Neuronal stem cell (in vitro differentiated cells): ENCODE data around the gene SNX11.
"Not testable (repeated sequence)": the region's sequence is repeated elsewhere in the genome, so short reads cannot be mapped to it uniquely, and the experiment has no call there.

Experiments
- DNase-seq: peaks from one replicate; pipeline ENCODE4 v3.0.0-alpha.2; 2013; ENCODE audit warnings: low spot score
- H2AFZ ChIP-seq: one replicate; pipeline ENCODE4 v1.6.1; 2013; ENCODE audit warnings: mild to moderate bottlenecking, low read length, inconsistent platforms
- H2AK5ac ChIP-seq: 2 replicates; pipeline ENCODE4 v1.6.1; 2013; ENCODE audit warnings: low read depth, mild to moderate bottlenecking, inconsistent platforms, low read length, moderate library complexity, mixed read lengths
- H2BK120ac ChIP-seq: 2 replicates; pipeline ENCODE4 v1.6.1; 2013; ENCODE audit warnings: low read depth, mild to moderate bottlenecking, inconsistent platforms, low read length, moderate library complexity, mixed read lengths
- H2BK12ac ChIP-seq: one replicate; pipeline ENCODE4 v1.6.1; 2013; ENCODE audit warnings: low read length, inconsistent platforms
- H2BK15ac ChIP-seq: 2 replicates; pipeline ENCODE4 v1.6.1; 2013; ENCODE audit warnings: mild to moderate bottlenecking, low read length, inconsistent platforms, mixed read lengths
- H2BK5ac ChIP-seq: one replicate; pipeline ENCODE4 v1.6.1; 2013; ENCODE audit warnings: inconsistent platforms, mild to moderate bottlenecking, low read length, moderate library complexity
- H3K14ac ChIP-seq: one replicate; pipeline ENCODE4 v1.6.1; 2013; ENCODE audit warnings: low read length, inconsistent platforms
- H3K18ac ChIP-seq: 2 replicates; pipeline ENCODE4 v1.6.1; 2013; ENCODE audit warnings: low read length, inconsistent platforms
- H3K23ac ChIP-seq: 2 replicates; pipeline ENCODE4 v1.6.1; 2013; ENCODE audit warnings: low read depth, mild to moderate bottlenecking, mixed read lengths, low read length, inconsistent platforms; ENCODE audit not compliant: poor library complexity
- H3K27ac ChIP-seq: replicated peaks from 3 replicates; pipeline ENCODE4 v1.5.1; 2013; ENCODE audit warnings: low read length, inconsistent platforms
- H3K27me3 ChIP-seq, 3 experiments: 2 replicates each; pipeline ENCODE4 v1.6.1; 2013; ENCODE audit warnings: low read length in 3 of 3, mild to moderate bottlenecking in 2 of 3, inconsistent platforms in 1 of 3, low read depth in 1 of 3, mixed read lengths in 1 of 3, moderate library complexity in 1 of 3; ENCODE audit not compliant: control insufficient read depth in 3 of 3, insufficient read depth in 3 of 3
- H3K36me3 ChIP-seq, 2 donors: replicated peaks in 1 of 2; 2 replicates each; pipeline ENCODE4 v1.6.1; 2013; ENCODE audit warnings: low read length in 2 of 2; ENCODE audit not compliant: control insufficient read depth in 2 of 2, insufficient read depth in 2 of 2
- H3K4ac ChIP-seq: 2 replicates; pipeline ENCODE4 v1.6.1; 2013; ENCODE audit warnings: inconsistent platforms, mild to moderate bottlenecking, low read length, moderate library complexity
- H3K4me1 ChIP-seq, 2 donors: 1 replicate in 1 of 2; 2 replicates in 1 of 2; pipeline ENCODE4 v1.6.1; 2013; ENCODE audit warnings: low read length in 2 of 2, low read depth in 1 of 2; ENCODE audit not compliant: control insufficient read depth in 2 of 2, insufficient read depth in 1 of 2
- H3K4me2 ChIP-seq: one replicate; pipeline ENCODE4 v1.6.1; 2013; ENCODE audit warnings: mild to moderate bottlenecking, low read length, inconsistent platforms; ENCODE audit not compliant: insufficient read depth, poor library complexity, severe bottlenecking
- H3K4me3 ChIP-seq, 2 donors: 2 replicates each; pipeline ENCODE4 v1.5.1; 2013; ENCODE audit warnings: low read length in 2 of 2, mild to moderate bottlenecking in 2 of 2, inconsistent platforms in 1 of 2, moderate library complexity in 1 of 2
- H3K79me1 ChIP-seq: one replicate; pipeline ENCODE4 v1.6.1; 2013; ENCODE audit warnings: low read depth, mild to moderate bottlenecking, inconsistent platforms, low read length, moderate library complexity
- H3K9ac ChIP-seq: one replicate; pipeline ENCODE4 v1.6.1; 2013; ENCODE audit warnings: mild to moderate bottlenecking, low read depth, low read length, inconsistent platforms; ENCODE audit not compliant: poor library complexity
- H3K9me3 ChIP-seq, 2 donors: replicated peaks in 1 of 2; 2 replicates each; pipeline versions ENCODE3 to v1.6.1; 2013; ENCODE audit warnings: low read length in 2 of 2, mild to moderate bottlenecking in 2 of 2, inconsistent platforms in 1 of 2, low read depth in 1 of 2, mixed read lengths in 1 of 2, moderate library complexity in 1 of 2; ENCODE audit not compliant: control insufficient read depth in 2 of 2, insufficient read depth in 1 of 2
- H4K8ac ChIP-seq: one replicate; pipeline ENCODE4 v1.6.1; 2013; ENCODE audit warnings: low read depth, mild to moderate bottlenecking, inconsistent platforms, low read length, moderate library complexity
- H4K91ac ChIP-seq: one replicate; pipeline ENCODE4 v1.6.1; 2013; ENCODE audit warnings: low read length, low read depth, mild to moderate bottlenecking, inconsistent platforms; ENCODE audit not compliant: poor library complexity
- WGBS, 2 donors: extraction: QIAGEN DNeasy Blood & Tissue Kit; methylation state at CpG; one replicate each; pipeline ENCODE4 v1.1.7; 2013; ENCODE audit warnings: missing lambda C conversion rate in 2 of 2, mixed read lengths in 1 of 2; ENCODE audit not compliant: insufficient read length in 2 of 2, insufficient replicate concordance in 1 of 2; ENCODE audit errors: extremely low coverage in 2 of 2; 5-methylcytosine and 5-hydroxymethylcytosine counted together

SNX11 gene

DNA sequence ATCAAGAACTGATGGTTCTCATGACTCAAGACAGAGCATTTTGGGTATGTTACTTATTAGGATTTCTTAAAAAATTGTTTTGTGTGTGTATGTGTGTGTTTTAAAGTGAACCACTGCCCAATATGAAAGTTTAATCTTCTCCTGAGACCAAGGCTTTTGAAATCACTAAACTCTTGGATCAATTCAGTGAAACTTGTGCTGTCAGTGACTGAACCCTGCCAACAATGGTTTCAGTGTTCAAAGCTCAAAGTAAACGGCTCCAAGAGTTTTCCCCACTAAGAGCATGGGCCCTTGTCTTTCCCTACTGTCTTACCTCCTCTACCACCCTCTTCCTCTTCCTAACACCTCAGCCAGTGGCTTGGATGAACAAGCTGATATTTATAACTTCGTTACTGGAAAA lies 37.4 kb upstream of the SNX11 start:
- Histone ChIP-seq H3K27me3 (no peaks in the 10 kb centered on the region), H2AK5ac (no peak overlapping the region), H2AFZ (no peak overlapping the region), H3K4me1 (no peaks in the 10 kb centered on the region), H3K18ac (no peak overlapping the region), H2BK120ac (no peak overlapping the region), H4K91ac (no peak overlapping the region), H3K27ac (no peak overlapping the region), H2BK12ac (no peak overlapping the region), H3K9ac (no peak overlapping the region), H3K79me1 (peaks cover 1% of the 10 kb centered on the region), H3K9me3 (no peaks in the 10 kb centered on the region), H3K14ac (no peak overlapping the region), H3K4me2 (no peak overlapping the region), H3K4me3 (no peak overlapping the region), H2BK5ac (no peak overlapping the region), H3K23ac (no peak overlapping the region), H3K36me3 (peaks cover 35 to 90% of the 10 kb centered on the region in 2 donors), H4K8ac (no peak overlapping the region), H2BK15ac (no peak overlapping the region), H3K4ac (no peak overlapping the region)
- WGBS, 2 donors = no CpG with 5 or more reads among the region's 2 CpGs
- DNase-seq = no peak

DNA sequence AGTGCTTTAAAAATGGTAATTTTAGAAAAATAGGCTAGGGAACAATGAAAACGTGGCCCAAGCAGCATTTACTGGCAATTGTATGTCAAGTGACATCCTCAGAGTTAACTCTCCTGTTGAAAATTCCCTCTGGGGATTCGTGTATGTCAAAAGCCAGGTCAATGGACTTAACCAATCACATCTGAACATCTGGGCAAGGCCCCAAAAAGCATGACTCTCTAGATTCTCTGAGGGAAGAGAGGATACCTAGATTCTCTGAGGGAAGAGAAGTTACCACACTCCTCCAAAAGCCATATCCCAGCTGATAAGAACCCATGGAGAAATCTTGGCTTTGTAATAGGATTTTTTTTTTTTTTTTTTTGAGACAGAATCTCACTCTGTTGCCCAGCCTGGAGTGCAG lies 35.9 kb upstream of the SNX11 start:
- Histone ChIP-seq H3K4me1 (no peaks in the 10 kb centered on the region), H3K36me3 (peaks cover 40 to 92% of the 10 kb centered on the region in 2 donors), H2BK120ac (no peak overlapping the region), H2BK12ac (no peak overlapping the region), H3K27ac (no peak overlapping the region), H4K91ac (no peak overlapping the region), H3K18ac (no peak overlapping the region), H3K9ac (no peak overlapping the region), H2AK5ac (no peak overlapping the region), H2BK5ac (no peak overlapping the region), H2BK15ac (no peak overlapping the region), H3K4me2 (no peak overlapping the region), H3K23ac (no peak overlapping the region), H3K4ac (no peak overlapping the region), H3K9me3 (no peaks in the 10 kb centered on the region), H3K79me1 (peaks cover 1% of the 10 kb centered on the region), H2AFZ (no peak overlapping the region), H3K14ac (no peak overlapping the region), H4K8ac (no peak overlapping the region), H3K27me3 (no peaks in the 10 kb centered on the region), H3K4me3 (no peak overlapping the region)
- no peak for DNase-seq
- no CpG with 5 or more reads among the region's 2 CpGs for WGBS, 2 donors

DNA sequence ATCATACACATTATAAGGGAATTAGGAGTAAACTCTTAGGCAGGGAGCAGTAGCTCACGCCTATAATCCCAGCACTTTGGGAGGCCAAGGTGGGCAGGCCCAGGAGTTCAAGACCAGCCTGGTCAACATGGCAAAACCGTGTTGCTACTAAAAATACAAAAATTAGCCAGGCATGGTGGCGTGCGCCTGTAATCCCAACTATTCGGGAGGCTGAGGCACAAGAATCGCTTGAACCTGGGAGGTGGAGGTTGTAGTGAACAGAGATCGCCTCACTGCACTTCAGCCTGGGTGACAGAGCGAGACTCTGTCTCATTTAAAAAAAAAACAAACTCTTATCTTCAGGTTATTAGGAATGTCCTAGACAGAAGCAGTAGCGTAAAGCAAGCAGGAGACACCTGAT lies 34.8 kb upstream of the SNX11 start:
- H2BK5ac ChIP-seq, DNase-seq: not testable (repeated sequence)

DNA sequence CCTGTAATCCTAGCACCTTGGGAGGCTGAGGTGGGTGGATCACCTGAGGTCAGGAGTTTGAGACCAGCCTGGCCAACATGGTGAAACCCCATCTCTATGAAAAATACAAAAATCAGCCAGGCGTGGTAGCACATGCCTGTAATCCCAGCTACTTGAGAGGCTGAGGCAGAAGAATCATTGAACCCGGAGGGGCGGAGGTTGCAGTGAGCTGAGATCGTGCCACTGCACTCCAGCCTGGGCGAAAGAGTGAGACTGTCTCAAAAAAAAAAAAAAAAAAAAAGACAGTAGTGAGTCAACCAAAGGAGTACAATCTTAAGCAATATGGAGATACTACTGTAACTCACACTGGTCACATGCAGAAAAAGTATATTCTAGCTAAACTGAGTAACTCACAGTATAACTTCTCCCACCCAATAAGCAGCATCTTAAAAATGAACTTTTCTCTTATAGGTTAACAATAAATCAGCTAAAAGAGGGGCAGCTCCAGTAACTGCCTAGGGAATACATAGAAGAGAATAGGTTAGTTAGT lies 33.9 kb upstream of the SNX11 start:
- H2BK12ac ChIP-seq, H3K27ac ChIP-seq, H3K4me3 ChIP-seq, H2BK120ac ChIP-seq, H3K14ac ChIP-seq, H3K9ac ChIP-seq, H2BK15ac ChIP-seq, H2AFZ ChIP-seq, H3K4ac ChIP-seq, H3K4me1 ChIP-seq, H4K91ac ChIP-seq, H3K18ac ChIP-seq, H3K23ac ChIP-seq, H3K9me3 ChIP-seq, H3K79me1 ChIP-seq, H3K27me3 ChIP-seq, H2AK5ac ChIP-seq, DNase-seq, H4K8ac ChIP-seq, H3K4me2 ChIP-seq, H2BK5ac ChIP-seq: not testable (repeated sequence)
- no CpG with 5 or more reads among the region's 5 CpGs for WGBS, 2 donors
- H3K36me3 ChIP-seq = peaks cover 37 to 83% of the 10 kb centered on the region in 2 donors

More for the DNA sequence above, 34.8 kb upstream of the SNX11 start:
- H3K9me3 ChIP-seq, H3K23ac ChIP-seq, H2BK120ac ChIP-seq, H4K8ac ChIP-seq, H3K14ac ChIP-seq, H2BK12ac ChIP-seq, H3K27me3 ChIP-seq, H4K91ac ChIP-seq, H3K4me1 ChIP-seq, H3K4me2 ChIP-seq, H3K27ac ChIP-seq, H3K4ac ChIP-seq, H2AFZ ChIP-seq, H2BK15ac ChIP-seq, H2AK5ac ChIP-seq, H3K4me3 ChIP-seq, H3K18ac ChIP-seq, H3K9ac ChIP-seq, H3K79me1 ChIP-seq: not testable (repeated sequence)
- no CpG with 5 or more reads among the region's 9 CpGs for WGBS, 2 donors
- peaks cover 40 to 87% of the 10 kb centered on the region in 2 donors for H3K36me3 ChIP-seq
